ENCODE measurements around the gene CARS2. TPM values are rescaled to one million over a fixed set of nuclear protein-coding genes. Genes with fewer than 3 reads are reported as not detected.
A peak's percentile ranks its signal among the peaks of the same experiment; 100 is the strongest.
"Not testable (repeated sequence)": the region's sequence is repeated elsewhere in the genome, so short reads cannot be mapped to it uniquely, and the experiment has no call there.

CARS2 gene, protein sequence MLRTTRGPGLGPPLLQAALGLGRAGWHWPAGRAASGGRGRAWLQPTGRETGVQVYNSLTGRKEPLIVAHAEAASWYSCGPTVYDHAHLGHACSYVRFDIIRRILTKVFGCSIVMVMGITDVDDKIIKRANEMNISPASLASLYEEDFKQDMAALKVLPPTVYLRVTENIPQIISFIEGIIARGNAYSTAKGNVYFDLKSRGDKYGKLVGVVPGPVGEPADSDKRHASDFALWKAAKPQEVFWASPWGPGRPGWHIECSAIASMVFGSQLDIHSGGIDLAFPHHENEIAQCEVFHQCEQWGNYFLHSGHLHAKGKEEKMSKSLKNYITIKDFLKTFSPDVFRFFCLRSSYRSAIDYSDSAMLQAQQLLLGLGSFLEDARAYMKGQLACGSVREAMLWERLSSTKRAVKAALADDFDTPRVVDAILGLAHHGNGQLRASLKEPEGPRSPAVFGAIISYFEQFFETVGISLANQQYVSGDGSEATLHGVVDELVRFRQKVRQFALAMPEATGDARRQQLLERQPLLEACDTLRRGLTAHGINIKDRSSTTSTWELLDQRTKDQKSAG
- total RNA-seq = 10 to 100 TPM; 51.8 to 53.5 TPM

DNA sequence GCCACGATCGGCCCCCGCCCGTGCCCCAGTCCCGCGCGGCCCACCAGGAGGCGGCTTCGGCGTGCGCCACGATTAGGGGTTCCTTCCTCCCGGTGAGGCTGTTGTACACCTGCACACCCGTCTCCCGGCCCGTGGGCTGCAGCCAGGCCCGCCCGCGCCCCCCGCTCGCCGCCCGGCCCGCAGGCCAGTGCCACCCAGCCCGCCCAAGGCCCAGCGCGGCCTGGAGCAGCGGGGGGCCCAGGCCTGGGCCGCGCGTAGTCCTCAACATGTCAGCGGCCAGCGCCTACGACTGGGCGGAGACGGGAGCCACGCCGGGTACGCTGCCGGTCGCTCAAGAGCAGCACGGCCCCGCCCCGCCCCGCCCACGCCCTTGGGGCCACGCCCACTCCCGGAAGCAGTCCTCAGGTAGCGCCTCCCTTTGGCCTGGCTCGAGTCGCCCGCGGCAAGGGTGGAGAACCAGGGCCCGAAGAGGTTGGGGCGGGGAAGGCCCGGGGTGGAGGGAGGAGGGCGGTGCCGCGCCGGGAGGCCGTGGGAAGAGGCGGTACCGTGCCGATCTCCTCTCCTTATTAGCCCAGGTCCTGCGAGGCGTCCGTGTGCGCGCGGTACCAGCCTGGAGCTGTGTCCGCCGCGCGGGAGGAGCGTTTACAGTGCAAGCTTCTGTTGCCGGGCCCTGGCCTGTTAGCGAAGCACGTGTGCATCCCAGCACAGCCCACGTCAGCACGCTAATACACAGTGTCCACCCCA is at the start of gene CARS2:
TSS of gene CARS2 (minus strand) at position 291 of the 744 bp plus-strand sequence. CDS start at position 268, 23 bp downstream.
- CTCF ChIA-PET = interaction anchor here (1.7 to 2.5 kb wide), 2 partner anchors 11 to 22 kb away, joined by 8 to 11 read pairs; no protein-coding TSS in a partner anchor
- DNase-seq = peak; percentile 95
- POLR2A ChIA-PET = interaction anchor here (0.7 to 4.0 kb wide), 7 partner anchors 8 to 208 kb away, joined by 3 to 39 read pairs (median 4); partner anchors contain the start of genes ANKRD10 and ING1
- Mint-ChIP-seq H3K27ac (peak within 1 kb of the TSS; percentile 86), H3K4me1 (peaks cover 45% of the 10 kb centered on the region), H3K36me3 (ENCODE audit: low read depth) (peaks cover 21% of the 10 kb centered on the region), H3K4me3 (peak within 1 kb of the TSS; percentile 93), H3K27me3 (no peaks in the 10 kb centered on the region), H3K9me3 (no peaks in the 10 kb centered on the region)

DNA sequence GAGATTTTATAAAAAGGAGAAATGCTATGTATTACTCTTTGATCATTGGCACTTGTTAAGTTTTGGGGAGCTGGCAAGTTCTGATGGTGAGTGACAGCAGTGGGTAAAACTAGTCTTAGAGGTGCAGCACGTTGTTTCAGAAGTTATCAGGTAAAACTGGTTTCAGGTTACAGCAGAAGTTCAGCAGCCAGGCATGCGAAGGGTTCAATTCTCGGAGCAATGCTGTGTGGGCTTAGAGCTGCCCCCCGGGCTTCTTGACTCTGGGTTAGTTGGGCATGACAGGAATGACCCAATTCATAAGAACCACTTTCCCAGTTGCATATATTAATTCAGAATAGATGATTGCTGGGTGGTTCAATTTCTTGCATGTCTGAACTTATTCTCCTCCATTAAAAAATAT is 42.4 kb upstream of the CARS2 start:
- peaks cover 6% of the 10 kb centered on the region for H3K36me3 Mint-ChIP-seq (ENCODE audit: low read depth)
- H3K9me3 Mint-ChIP-seq = peaks cover 12% of the 10 kb centered on the region
- ChIA-PET CTCF (no interaction called here), POLR2A (no interaction called here)
- DNase-seq = no peak
- H3K27me3 Mint-ChIP-seq = no peaks in the 10 kb centered on the region
- H3K27ac Mint-ChIP-seq = no peak overlapping the region
- H3K4me3 Mint-ChIP-seq = no peak overlapping the region
- no peaks in the 10 kb centered on the region for H3K4me1 Mint-ChIP-seq

DNA sequence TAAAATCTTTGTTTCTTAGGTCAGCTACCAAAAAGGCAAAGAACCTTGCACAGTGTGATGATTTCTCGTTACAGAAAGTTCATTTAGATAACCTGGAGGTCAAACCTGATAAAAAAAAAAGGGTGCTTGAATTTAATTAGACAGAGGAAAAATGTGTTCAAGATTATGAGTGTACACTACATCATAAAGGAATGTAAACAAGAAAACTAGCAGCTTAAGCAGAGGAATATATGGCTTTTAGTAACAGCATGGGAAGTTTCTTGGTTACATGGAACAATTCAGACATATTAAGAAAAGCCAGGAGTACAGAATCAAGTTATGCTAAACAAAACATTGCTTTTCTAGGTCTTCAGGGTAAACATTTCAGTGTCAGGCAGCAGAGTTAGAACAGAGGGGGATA is 40.5 kb upstream of the CARS2 start:
- no peaks in the 10 kb centered on the region for H3K27me3 Mint-ChIP-seq
- no peak overlapping the region for H3K27ac Mint-ChIP-seq
- ChIA-PET CTCF (interaction anchor here (0.6 to 0.7 kb wide), 2 partner anchors 153 to 384 kb away, joined by 4 to 5 read pairs; no protein-coding TSS in a partner anchor), POLR2A (no interaction called here)
- H3K4me1 Mint-ChIP-seq = no peaks in the 10 kb centered on the region
- DNase-seq = no peak
- no peak overlapping the region for H3K4me3 Mint-ChIP-seq
- H3K36me3 Mint-ChIP-seq (ENCODE audit: low read depth) = peaks cover 6% of the 10 kb centered on the region
- H3K9me3 Mint-ChIP-seq = peaks cover 16% of the 10 kb centered on the region

DNA sequence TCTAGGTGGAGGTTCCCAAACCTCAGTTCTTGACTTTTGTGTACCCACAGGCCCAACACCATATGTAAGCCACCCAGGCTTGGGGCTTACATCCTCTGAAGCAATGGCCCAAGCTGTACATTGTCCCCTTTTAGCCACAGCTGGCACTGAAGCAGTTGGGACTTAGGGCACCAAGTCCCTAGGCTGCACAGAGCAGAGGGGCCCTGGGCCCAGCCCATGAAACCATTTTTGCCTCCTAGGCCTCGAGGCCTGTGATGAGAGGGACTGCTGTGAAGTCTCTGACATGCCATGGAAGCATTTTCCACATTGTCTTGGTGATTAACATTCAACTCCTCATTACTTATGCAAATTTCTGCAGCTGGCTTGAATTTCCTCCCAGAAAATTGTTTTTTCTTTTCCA is 37.8 kb upstream of the CARS2 start:
- POLR2A ChIA-PET = no interaction called here
- no peak overlapping the region for H3K27ac Mint-ChIP-seq
- CTCF ChIA-PET = no interaction called here
- no peaks in the 10 kb centered on the region for H3K4me1 Mint-ChIP-seq
- peaks cover 6% of the 10 kb centered on the region for H3K36me3 Mint-ChIP-seq (ENCODE audit: low read depth)
- H3K4me3 Mint-ChIP-seq = no peak overlapping the region
- no peak for DNase-seq
- H3K9me3 Mint-ChIP-seq = peaks cover 21% of the 10 kb centered on the region
- no peaks in the 10 kb centered on the region for H3K27me3 Mint-ChIP-seq

DNA sequence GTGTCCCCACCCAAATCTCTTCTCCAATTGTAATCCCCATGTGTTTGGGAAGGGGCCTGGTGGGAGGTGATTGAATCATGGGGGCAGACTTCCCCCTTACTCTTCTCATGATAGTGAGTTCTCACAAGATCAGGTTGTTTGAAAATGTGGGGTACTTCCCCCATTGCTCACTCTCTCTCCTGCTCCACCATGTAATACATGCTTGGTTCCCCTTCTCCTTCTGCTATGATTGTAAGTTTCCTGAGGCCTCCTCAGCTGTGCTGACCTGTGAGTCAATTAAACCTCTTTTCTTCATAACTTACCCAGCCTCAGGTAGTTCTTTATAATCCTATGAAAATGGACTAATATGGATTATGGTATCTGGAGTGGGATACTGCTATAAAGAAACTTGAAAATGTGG is 31.6 kb upstream of the CARS2 start:
- Mint-ChIP-seq H3K4me3 (no peak overlapping the region), H3K27me3 (no peaks in the 10 kb centered on the region), H3K4me1 (no peaks in the 10 kb centered on the region), H3K27ac (no peak overlapping the region), H3K9me3 (peaks cover 11% of the 10 kb centered on the region), H3K36me3 (ENCODE audit: low read depth) (no peaks in the 10 kb centered on the region)
- CTCF ChIA-PET = no interaction called here
- POLR2A ChIA-PET = no interaction called here
- no peak for DNase-seq

DNA sequence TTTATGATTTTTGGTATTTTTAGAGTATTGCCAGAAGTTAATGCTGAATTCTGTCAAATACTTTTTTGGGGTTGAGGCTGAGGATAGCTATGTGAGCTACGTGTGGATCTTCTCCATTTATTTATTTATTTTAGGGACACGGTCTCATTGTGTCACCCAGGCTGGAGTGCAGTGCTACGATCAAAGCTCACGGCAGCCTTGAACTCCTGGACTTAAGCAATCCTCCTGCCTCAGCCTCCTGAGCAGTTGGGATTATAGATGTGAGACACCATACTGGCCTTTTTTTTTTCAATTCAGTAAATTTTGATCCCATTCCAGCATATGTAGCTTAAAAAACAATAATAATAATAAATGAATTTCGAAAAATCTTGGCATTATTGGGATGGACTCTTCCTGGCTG is 28.6 kb upstream of the CARS2 start:
- no peak for DNase-seq
- CTCF ChIA-PET = interaction anchor here (0.7 kb wide), 1 partner anchor 155 kb away, joined by 3 read pairs; no protein-coding TSS in a partner anchor
- H3K9me3 Mint-ChIP-seq = peaks cover 7% of the 10 kb centered on the region

DNA sequence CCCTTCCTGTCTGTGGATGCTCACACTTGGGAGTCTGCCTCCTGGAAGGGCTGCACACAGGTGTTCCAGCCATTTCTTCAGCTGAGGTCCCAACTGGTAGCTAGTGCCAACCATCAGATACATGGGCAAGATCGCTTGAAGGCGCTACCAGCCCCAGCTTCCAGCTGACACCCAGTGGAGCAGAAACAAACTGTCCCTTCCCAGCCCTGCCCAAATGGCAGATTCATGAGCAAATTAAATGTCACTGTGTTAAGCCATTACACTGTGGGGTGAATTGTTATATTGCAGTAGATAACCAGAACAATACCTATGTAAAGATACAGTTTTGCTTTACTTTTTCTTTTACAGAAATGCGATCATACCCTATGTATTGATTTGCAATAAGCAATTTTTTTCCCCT is 25.2 kb upstream of the CARS2 start:
- ChIA-PET CTCF (no interaction called here), POLR2A (no interaction called here)
- H3K9me3 Mint-ChIP-seq = no peaks in the 10 kb centered on the region

More for the DNA sequence above, 28.6 kb upstream of the CARS2 start:
- no peaks in the 10 kb centered on the region for H3K27me3 Mint-ChIP-seq
- H3K4me3 Mint-ChIP-seq = no peak overlapping the region
- H3K27ac Mint-ChIP-seq = no peak overlapping the region
- POLR2A ChIA-PET = no interaction called here
- H3K36me3 Mint-ChIP-seq (ENCODE audit: low read depth) = no peaks in the 10 kb centered on the region
- no peaks in the 10 kb centered on the region for H3K4me1 Mint-ChIP-seq

DNA sequence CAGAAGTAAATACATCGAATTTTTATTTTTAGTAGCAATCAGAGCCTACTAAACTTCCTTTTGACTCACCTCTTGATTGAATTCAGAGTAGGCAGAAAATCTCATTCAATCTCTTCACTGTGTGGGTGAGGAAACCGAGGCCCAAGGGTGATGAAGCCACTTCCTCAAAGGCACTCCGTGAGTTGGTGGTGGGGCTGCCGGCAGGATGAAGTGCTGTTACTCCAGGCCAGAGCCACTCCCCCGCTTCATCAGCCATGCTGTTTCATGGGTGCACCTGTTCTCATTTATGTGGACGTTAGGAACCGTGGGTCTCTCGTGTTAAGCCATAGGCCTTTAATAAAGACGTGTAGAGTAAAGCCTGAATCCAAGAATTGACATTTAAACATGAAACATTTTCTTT is 20.8 kb upstream of the CARS2 start:
- Mint-ChIP-seq H3K9me3 (no peaks in the 10 kb centered on the region), H3K27ac (peak overlapping the region; percentile 85), H3K36me3 (ENCODE audit: low read depth) (peaks cover 12% of the 10 kb centered on the region), H3K4me1 (peaks cover 28% of the 10 kb centered on the region), H3K27me3 (no peaks in the 10 kb centered on the region), H3K4me3 (peak overlapping the region; percentile 48)
- CTCF ChIA-PET = no interaction called here
- POLR2A ChIA-PET = interaction anchor here (2.2 kb wide), 1 partner anchor 11 kb away, joined by 17 read pairs; no protein-coding TSS in a partner anchor
- peak; percentile 83 for DNase-seq

More for the DNA sequence above, 25.2 kb upstream of the CARS2 start:
- no peak for DNase-seq
- no peaks in the 10 kb centered on the region for H3K27me3 Mint-ChIP-seq
- H3K27ac Mint-ChIP-seq = no peak overlapping the region
- H3K36me3 Mint-ChIP-seq (ENCODE audit: low read depth) = no peaks in the 10 kb centered on the region
- no peak overlapping the region for H3K4me3 Mint-ChIP-seq
- H3K4me1 Mint-ChIP-seq = peaks cover 20% of the 10 kb centered on the region

DNA sequence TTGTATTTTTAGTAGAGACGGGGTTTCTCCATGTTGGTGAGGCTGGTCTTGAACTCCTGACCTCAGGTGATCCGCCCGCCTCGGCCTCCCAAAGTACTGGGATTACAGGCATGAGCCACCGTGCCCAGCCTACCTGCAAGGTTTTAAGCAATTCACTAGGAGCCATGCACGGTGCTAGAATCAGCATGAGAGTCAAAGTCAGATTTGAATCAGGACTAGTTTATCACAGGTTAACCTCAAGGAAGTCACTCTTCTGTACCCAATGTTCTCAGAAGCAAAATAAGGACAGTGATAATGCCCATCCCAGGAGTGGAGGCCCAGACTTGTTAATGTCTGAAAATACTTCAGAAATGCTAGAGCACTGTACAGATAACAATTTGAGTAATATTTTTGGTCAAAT is 20.2 kb upstream of the CARS2 start:
- CTCF ChIA-PET, DNase-seq, H3K27me3 Mint-ChIP-seq, H3K9me3 Mint-ChIP-seq: not testable (repeated sequence)
- peaks cover 15% of the 10 kb centered on the region for H3K36me3 Mint-ChIP-seq (ENCODE audit: low read depth)
- peaks cover 28% of the 10 kb centered on the region for H3K4me1 Mint-ChIP-seq
- peak overlapping the region; percentile 48 for H3K4me3 Mint-ChIP-seq
- peak overlapping the region; percentile 85 for H3K27ac Mint-ChIP-seq
- POLR2A ChIA-PET = interaction anchor here (2.2 kb wide), 1 partner anchor 10 kb away, joined by 17 read pairs; no protein-coding TSS in a partner anchor

DNA sequence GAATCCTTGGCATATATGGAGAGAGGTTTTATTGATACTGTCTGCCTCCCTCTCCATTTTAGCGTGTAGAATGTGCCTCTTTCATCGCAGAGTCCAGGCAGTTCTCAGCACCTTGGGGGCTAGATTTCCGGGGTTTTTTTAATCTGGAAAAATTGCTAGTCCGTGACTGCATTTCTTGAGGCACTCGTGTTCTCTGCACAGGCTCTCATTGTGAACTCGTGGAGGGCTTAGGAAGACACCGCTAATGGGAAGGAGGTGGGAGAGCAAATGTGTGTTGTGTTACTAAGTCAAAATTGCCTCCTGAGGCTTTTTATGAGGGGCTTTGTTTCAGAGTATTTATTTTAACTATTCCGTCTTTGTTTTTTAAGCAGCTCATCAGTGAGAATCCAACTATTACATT is 17.7 kb upstream of the CARS2 start:
- ChIA-PET CTCF (interaction anchor here (0.8 kb wide), 1 partner anchor 148 kb away, joined by 3 read pairs; no protein-coding TSS in a partner anchor), POLR2A (interaction anchor here (1.4 to 1.6 kb wide), 2 partner anchors 8 to 11 kb away, joined by 4 to 10 read pairs; no protein-coding TSS in a partner anchor)
- no peak for DNase-seq
- Mint-ChIP-seq H3K9me3 (no peaks in the 10 kb centered on the region), H3K4me3 (no peak overlapping the region), H3K36me3 (ENCODE audit: low read depth) (peaks cover 37% of the 10 kb centered on the region), H3K27ac (no peak overlapping the region), H3K27me3 (no peaks in the 10 kb centered on the region), H3K4me1 (peaks cover 32% of the 10 kb centered on the region)

DNA sequence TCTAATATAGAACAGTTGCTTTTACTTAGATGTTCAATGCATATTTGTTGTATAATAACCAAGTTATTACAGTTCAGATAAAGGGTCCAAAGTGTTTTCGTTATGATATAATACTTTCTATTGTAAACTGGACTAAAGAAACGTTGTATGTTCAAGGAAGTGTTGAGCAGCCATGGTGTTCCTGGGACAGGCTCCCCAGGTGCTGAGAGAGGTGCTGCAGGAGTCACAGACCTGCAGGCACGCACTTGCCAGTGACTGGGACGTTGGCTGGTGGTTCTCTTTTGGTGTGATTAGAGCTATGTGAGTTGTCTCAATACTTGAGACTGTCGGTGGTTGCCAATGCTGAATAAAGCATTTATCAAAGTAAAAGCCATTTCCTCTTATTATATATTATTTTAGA is 17.1 kb upstream of the CARS2 start:
- peaks cover 29% of the 10 kb centered on the region for H3K4me1 Mint-ChIP-seq
- H3K9me3 Mint-ChIP-seq = no peaks in the 10 kb centered on the region
- ChIA-PET CTCF (no interaction called here), POLR2A (interaction anchor here (1.4 to 1.6 kb wide), 2 partner anchors 8 to 11 kb away, joined by 4 to 10 read pairs; no protein-coding TSS in a partner anchor)
- DNase-seq = no peak
- no peak overlapping the region for H3K27ac Mint-ChIP-seq
- peaks cover 37% of the 10 kb centered on the region for H3K36me3 Mint-ChIP-seq (ENCODE audit: low read depth)
- no peaks in the 10 kb centered on the region for H3K27me3 Mint-ChIP-seq
- H3K4me3 Mint-ChIP-seq = no peak overlapping the region

DNA sequence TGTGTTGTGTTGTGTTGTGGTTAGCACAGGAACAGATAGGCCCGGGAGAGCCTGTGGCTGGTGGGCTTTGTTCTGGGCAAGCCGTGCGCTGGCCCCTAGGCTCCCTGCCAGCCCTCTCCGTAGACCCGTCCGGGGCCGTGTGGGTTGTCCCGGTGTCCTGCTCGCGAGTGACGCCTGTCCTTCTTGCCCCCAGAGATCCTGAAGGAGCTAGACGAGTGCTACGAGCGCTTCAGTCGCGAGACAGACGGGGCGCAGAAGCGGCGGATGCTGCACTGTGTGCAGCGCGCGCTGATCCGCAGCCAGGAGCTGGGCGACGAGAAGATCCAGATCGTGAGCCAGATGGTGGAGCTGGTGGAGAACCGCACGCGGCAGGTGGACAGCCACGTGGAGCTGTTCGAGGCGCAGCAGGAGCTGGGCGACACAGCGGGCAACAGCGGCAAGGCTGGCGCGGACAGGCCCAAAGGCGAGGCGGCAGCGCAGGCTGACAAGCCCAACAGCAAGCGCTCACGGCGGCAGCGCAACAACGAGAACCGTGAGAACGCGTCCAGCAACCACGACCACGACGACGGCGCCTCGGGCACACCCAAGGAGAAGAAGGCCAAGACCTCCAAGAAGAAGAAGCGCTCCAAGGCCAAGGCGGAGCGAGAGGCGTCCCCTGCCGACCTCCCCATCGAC is 13.3 kb upstream of the CARS2 start:
- peaks cover 20% of the 10 kb centered on the region for H3K4me1 Mint-ChIP-seq
- no peak overlapping the region for H3K27ac Mint-ChIP-seq
- H3K36me3 Mint-ChIP-seq (ENCODE audit: low read depth) = peaks cover 40% of the 10 kb centered on the region
- H3K4me3 Mint-ChIP-seq = no peak overlapping the region
- H3K9me3 Mint-ChIP-seq = no peaks in the 10 kb centered on the region
- POLR2A ChIA-PET = interaction anchor here (4.4 kb wide), 1 partner anchor 195 kb away, joined by 30 read pairs; the partner anchor contains the start of gene ANKRD10
- CTCF ChIA-PET = no interaction called here
- H3K27me3 Mint-ChIP-seq = no peaks in the 10 kb centered on the region
- DNase-seq = no peak
